DOHH2 (cell line): ENCODE measurements around the gene MAN2B2.

Experiments used
- H3F3A ChIP-seq: fragments of 200-600 bp; sonication (generic), shearing (Covaris generic); 2 replicates; pipeline ENCODE4 v1.6.0; 2016; ENCODE audit warnings: antibody characterized with exemption, mild to moderate bottlenecking; ENCODE audit not compliant: control insufficient read depth, insufficient read depth
- H3K27ac ChIP-seq: fragments of 200-600 bp; sonication (generic); 2 replicates; pipeline ENCODE4 v1.5.1; 2014; ENCODE audit warnings: low read depth, mild to moderate bottlenecking, low read length, moderate library complexity
- H3K27me3 ChIP-seq: fragments of 200-600 bp; sonication (generic); 2 replicates; pipeline ENCODE4 v1.6.1; 2014; ENCODE audit warnings: mild to moderate bottlenecking, low read length, mixed read lengths; ENCODE audit not compliant: control insufficient read depth
- H3K36me3 ChIP-seq: fragments of 200-600 bp; sonication (generic); 2 replicates; pipeline ENCODE4 v1.6.1; 2014; ENCODE audit warnings: mild to moderate bottlenecking, low read length, moderate library complexity, mixed read lengths; ENCODE audit not compliant: control insufficient read depth
- H3K4me1 ChIP-seq: fragments of 200-600 bp; sonication (generic); 2 replicates; pipeline ENCODE4 v1.6.1; 2014; ENCODE audit warnings: mild to moderate bottlenecking, low read length, mixed read lengths; ENCODE audit not compliant: control insufficient read depth
- H3K4me2 ChIP-seq: fragments of 200-600 bp; sonication (generic); 2 replicates; pipeline ENCODE4 v1.6.0; 2014; ENCODE audit warnings: mild to moderate bottlenecking, low read length, moderate library complexity
- H3K4me3 ChIP-seq: fragments of 200-600 bp; sonication (generic); 2 replicates; pipeline ENCODE4 v1.5.1; 2014; ENCODE audit warnings: mild to moderate bottlenecking, low read length, mixed read lengths
- H3K79me2 ChIP-seq: fragments of 200-600 bp; sonication (generic); 2 replicates; pipeline ENCODE4 v1.6.1; 2014; ENCODE audit warnings: mild to moderate bottlenecking, low read length, mixed read lengths; ENCODE audit not compliant: control insufficient read depth
- H3K9me2 ChIP-seq: fragments of 200-600 bp; sonication (generic); replicated peaks from 2 replicates; pipeline ENCODE4 v1.6.1; 2014; ENCODE audit warnings: mild to moderate bottlenecking, low read length, mixed read lengths; ENCODE audit not compliant: control insufficient read depth
- H3K9me3 ChIP-seq: fragments of 200-600 bp; sonication (generic); 2 replicates; pipeline ENCODE4 v1.6.1; 2014; ENCODE audit warnings: antibody characterized with exemption, low read length, mixed read lengths; ENCODE audit not compliant: control insufficient read depth, insufficient read depth
- H4K20me1 ChIP-seq: fragments of 200-600 bp; sonication (generic); 2 replicates; pipeline ENCODE4 v1.6.0; 2014; ENCODE audit warnings: low read depth, mild to moderate bottlenecking, antibody characterized with exemption, low read length, moderate library complexity; ENCODE audit not compliant: control insufficient read depth, insufficient read depth
- CTCF ChIP-seq: fragments of 200-600 bp; sonication (generic); IDR thresholded peaks from one replicate; pipeline ENCODE4 v1.5.1; 2014; ENCODE audit warnings: antibody characterized with exemption, mild to moderate bottlenecking, low read depth, low read length; ENCODE audit not compliant: poor library complexity, severe bottlenecking
- EZH2phosphoT487 ChIP-seq: fragments of 200-600 bp; sonication (generic); IDR thresholded peaks from 2 replicates; pipeline ENCODE4 v1.6.1; 2017; ENCODE audit warnings: borderline replicate concordance, mild to moderate bottlenecking, antibody characterized with exemption, low read length, moderate library complexity, mixed read lengths

MAN2B2 gene

DNA sequence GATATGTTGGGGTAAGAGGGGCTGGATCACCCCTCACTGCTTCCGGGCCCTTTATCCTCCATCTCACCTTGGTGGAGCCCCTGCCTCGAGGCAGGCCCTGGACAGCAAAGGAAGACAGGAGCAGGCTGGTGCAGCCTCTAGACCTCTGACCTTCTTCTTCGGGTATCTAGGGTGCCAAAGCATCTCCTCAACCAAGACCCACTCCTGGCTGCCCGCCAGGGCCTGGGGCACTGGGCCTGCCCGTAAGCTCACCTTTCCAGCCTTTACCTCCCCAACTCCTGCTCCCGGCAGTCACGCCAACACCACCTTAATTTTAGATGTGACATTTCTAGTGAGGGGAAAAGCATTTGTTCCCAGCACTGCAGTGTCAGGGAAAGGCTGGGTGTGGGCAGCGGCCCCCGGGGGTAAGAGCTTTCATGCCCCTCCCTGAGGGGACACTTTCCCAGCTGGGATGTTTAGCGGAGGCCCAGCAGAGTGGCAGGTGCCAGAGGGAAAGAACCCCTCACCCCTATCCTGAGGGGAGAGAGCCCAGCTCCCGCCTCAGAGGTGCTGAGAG is 6.7 kb downstream of the MAN2B2 start:
- H3K27me3 ChIP-seq = no peaks in the 10 kb centered on the region
- no peaks in the 10 kb centered on the region for H3F3A ChIP-seq
- H3K36me3 ChIP-seq = peaks cover 45% of the 10 kb centered on the region
- peaks cover 7% of the 10 kb centered on the region; the same call in 1 of the 2 replicates for H3K9me3 ChIP-seq
- no peak overlapping the region for H3K4me3 ChIP-seq
- H3K9me2 ChIP-seq = no peaks in the 10 kb centered on the region
- H4K20me1 ChIP-seq = no peaks in the 10 kb centered on the region
- no peak overlapping the region for H3K27ac ChIP-seq
- no peak for TF ChIP-seq EZH2phosphoT487
- no peak for TF ChIP-seq CTCF
- no peaks in the 10 kb centered on the region; the same call in 1 of the 2 replicates for H3K4me1 ChIP-seq
- no peak overlapping the region for H3K4me2 ChIP-seq
- no peaks in the 10 kb centered on the region for H3K79me2 ChIP-seq

DNA sequence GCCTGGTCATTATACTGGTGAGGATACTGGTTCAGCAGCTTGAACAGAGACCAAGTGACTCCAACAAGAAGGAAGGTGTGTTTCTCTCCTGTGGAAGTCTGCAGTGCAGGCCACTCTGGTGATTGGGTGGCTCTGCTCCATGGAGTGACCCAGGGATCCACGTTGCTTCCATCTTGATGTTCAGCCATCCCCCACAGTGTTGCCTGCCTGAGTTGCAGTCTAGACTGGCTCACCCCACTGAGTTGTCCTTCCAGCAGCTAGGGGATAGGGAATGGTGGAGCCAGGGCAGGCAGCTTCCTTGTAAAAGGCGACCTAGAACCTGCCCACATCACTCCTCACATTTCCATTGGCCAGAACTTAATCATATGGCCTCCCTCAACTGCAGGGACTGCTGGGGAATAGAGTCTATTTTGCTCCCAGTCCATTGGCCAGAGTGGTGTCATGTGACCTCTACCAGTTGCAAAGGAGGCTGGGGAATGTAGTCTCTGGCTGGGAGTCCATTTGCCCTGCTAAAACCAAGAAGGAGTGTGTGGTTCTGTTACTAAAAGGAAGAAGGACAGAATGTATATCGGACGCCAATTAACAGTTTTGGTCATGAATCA is 8.0 kb downstream of the MAN2B2 start:
- no peak overlapping the region for H3K27ac ChIP-seq
- H4K20me1 ChIP-seq = no peaks in the 10 kb centered on the region
- H3K27me3 ChIP-seq = no peaks in the 10 kb centered on the region
- peak overlapping the region; percentile 22; the same call in 1 of the 2 replicates for H3K4me3 ChIP-seq
- no peak for TF ChIP-seq EZH2phosphoT487
- no peak for TF ChIP-seq CTCF
- H3K9me2 ChIP-seq = no peaks in the 10 kb centered on the region
- peaks cover 45% of the 10 kb centered on the region for H3K36me3 ChIP-seq
- no peaks in the 10 kb centered on the region for H3F3A ChIP-seq
- peak overlapping the region; percentile 34; the same call in 1 of the 2 replicates for H3K4me2 ChIP-seq
- no peaks in the 10 kb centered on the region; the same call in 1 of the 2 replicates for H3K4me1 ChIP-seq
- peaks cover 7% of the 10 kb centered on the region; the same call in 1 of the 2 replicates for H3K9me3 ChIP-seq
- no peaks in the 10 kb centered on the region for H3K79me2 ChIP-seq

DNA sequence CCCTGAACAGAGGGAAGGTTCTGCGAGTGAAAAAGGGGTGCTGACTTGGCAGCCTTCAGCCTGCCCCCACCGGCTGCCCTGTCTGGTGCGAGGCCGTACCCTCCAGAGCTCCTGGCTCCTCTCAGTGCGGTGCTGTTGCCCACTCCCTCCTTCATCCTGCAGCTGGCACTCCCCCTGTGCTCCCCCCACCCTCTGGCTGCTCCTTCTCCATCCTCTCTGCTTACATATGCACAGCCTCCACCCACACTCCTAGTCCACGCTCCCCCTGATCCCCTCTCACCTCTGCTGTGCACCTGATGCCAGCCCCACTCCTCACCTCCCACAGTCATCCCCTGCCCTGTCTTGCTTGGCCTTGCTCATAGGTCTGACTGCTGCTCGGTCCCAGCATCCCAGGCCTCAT is 9.9 kb downstream of the MAN2B2 start:
- Histone ChIP-seq H3K4me3 (no peak overlapping the region), H3K4me2 (no peak overlapping the region), H3K4me1 (no peaks in the 10 kb centered on the region; the same call in 1 of the 2 replicates), H3K79me2 (no peaks in the 10 kb centered on the region), H3K27ac (no peak overlapping the region), H3K9me2 (no peaks in the 10 kb centered on the region), H3K36me3 (peaks cover 30% of the 10 kb centered on the region), H4K20me1 (no peaks in the 10 kb centered on the region), H3F3A (no peaks in the 10 kb centered on the region), H3K27me3 (no peaks in the 10 kb centered on the region), H3K9me3 (peaks cover 7% of the 10 kb centered on the region; the same call in 1 of the 2 replicates)
- no peak for TF ChIP-seq EZH2phosphoT487
- no peak for TF ChIP-seq CTCF
